K562 (cell line): ENCODE data around the gene PNPO. TPM values are rescaled to one million over a fixed set of nuclear protein-coding genes. Genes with fewer than 3 reads are reported as not detected.

Source experiments
- AFF4 ChIP-seq: sonication (generic); formaldehyde crosslinking; IDR thresholded peaks from 2 replicates; pipeline ENCODE4 v1.8.0; 2023; ENCODE audit warnings: mild to moderate bottlenecking, missing genetic modification reagents
- CHCHD3 ChIP-seq: fragments of 250-450 bp; sonication (Bioruptor Pico); IDR thresholded peaks from 2 replicates; pipeline ENCODE4 v2.1.2; 2022; ENCODE audit warnings: mild to moderate bottlenecking
- E4F1 ChIP-seq: fragments of 250-450 bp; sonication (Bioruptor Pico); IDR thresholded peaks from 2 replicates; pipeline ENCODE4 v1.5.0; 2021; ENCODE audit warnings: mild to moderate bottlenecking, borderline replicate concordance
- FOXA1 ChIP-seq: fragments of 450-650 bp; IDR thresholded peaks from 2 replicates; pipeline ENCODE4 v1.6.1; 2016; ENCODE audit warnings: mild to moderate bottlenecking, borderline replicate concordance
- MED1 ChIP-seq: sonication (generic); formaldehyde crosslinking; IDR thresholded peaks from 2 replicates; pipeline ENCODE4 v1.8.1; 2023; ENCODE audit warnings: missing genetic modification reagents, borderline replicate concordance
- MYC ChIP-seq, 2 experiments: fragments of 250-450 bp in 1 of 2; sonication (Bioruptor Pico) in 1 of 2; IDR thresholded peaks; 2 replicates each; pipeline versions ENCODE4 v1.5.1 to v1.6.1; 2012 to 2021; ENCODE audit warnings: low read depth in 2 of 2, borderline replicate concordance in 1 of 2, improper control_type of control experiment in 1 of 2, low read length in 1 of 2, mild to moderate bottlenecking in 1 of 2, moderate library complexity in 1 of 2
- PATZ1 ChIP-seq: fragments of 250-450 bp; sonication (Bioruptor Pico); IDR thresholded peaks from 2 replicates; pipeline ENCODE4 v1.5.0; 2020; ENCODE audit warnings: mild to moderate bottlenecking, borderline replicate concordance
- POLR3A ChIP-seq: IDR thresholded peaks from 2 replicates; pipeline ENCODE4 v1.6.1; 2011; ENCODE audit warnings: borderline replicate concordance, mild to moderate bottlenecking, moderate library complexity; ENCODE audit not compliant: insufficient read length, insufficient read depth; ENCODE audit errors: extremely low read depth
- PREB ChIP-seq: sonication (generic); formaldehyde crosslinking; IDR thresholded peaks from 2 replicates; pipeline ENCODE4 v1.8.1; 2023; ENCODE audit warnings: mild to moderate bottlenecking, missing genetic modification reagents
- RBM15 ChIP-seq: fragments of 200-400 bp; formaldehyde crosslinking; IDR thresholded peaks from 2 replicates; pipeline ENCODE4 v1.6.1; 2018; ENCODE audit warnings: mild to moderate bottlenecking, low read length, moderate library complexity; ENCODE audit not compliant: insufficient read depth
- RBM39 ChIP-seq: fragments of 200-400 bp; formaldehyde crosslinking; optimal IDR thresholded peaks from 2 replicates; pipeline ENCODE3; 2018; ENCODE audit warnings: low read depth, low read length
- SREBF1 ChIP-seq: fragments of 150-350 bp; IDR thresholded peaks from 2 replicates; pipeline ENCODE4 v1.6.1; 2014; ENCODE audit warnings: antibody characterized with exemption, low read depth, low read length, borderline replicate concordance
- TARDBP ChIP-seq: fragments of 450-650 bp; IDR thresholded peaks from 2 replicates; pipeline ENCODE4 v1.6.1; 2016
- ZNF280B ChIP-seq: fragments of 250-450 bp; sonication (Bioruptor Pico); IDR thresholded peaks from 2 replicates; pipeline ENCODE4 v1.5.1; 2021; ENCODE audit warnings: mild to moderate bottlenecking
- ZNF707 ChIP-seq: fragments of 250-450 bp; sonication (Bioruptor Pico); conservative IDR thresholded peaks from 2 replicates; pipeline ENCODE4 v1.8.0; 2022; ENCODE audit warnings: inconsistent platforms, mild to moderate bottlenecking, moderate library complexity
- polyA plus RNA-seq, 8 experiments: library from polyadenylated mRNA; depleted of rRNA in 4 of 8; stranded (reverse) in 5 of 8; unstranded in 3 of 8; fragments of >200 nt; fragmentation: Nextera tagmentation in 2 of 8; fragmentation: Illumina TruSeq in 1 of 8; extraction: Ambion mirVana in 2 of 8; extraction: Trizol in 1 of 8; gene quantifications; 2 replicates each; pipeline versions ENCODE4 v1.2.1 to v1.2.3, GENCODE V29; 2011 to 2014; ENCODE audit warnings: inconsistent platforms in 1 of 8, missing spikeins in 1 of 8
- total RNA-seq, 7 experiments: library from RNA; depleted of rRNA in 6 of 7; stranded (reverse); fragments of >200 nt in 6 of 7; fragmentation: Illumina TruSeq in 2 of 7; extraction: Trizol in 2 of 7; gene quantifications; 2 replicates each; pipeline versions ENCODE4 v1.2.1 to v1.2.3, GENCODE V29; 2011 to 2021; ENCODE audit warnings: low replicate concordance in 1 of 7

Gene PNPO
- total and polyA plus RNA-seq, 9 of the 15 experiments (the other 6 are each of a cell fraction or from before 2014, with no cell fraction given), result 16.6 to 39.0 (median 27.4) TPM

GRCh38 chr17:47970725-47971499 lies 29.5 kb downstream of the PNPO start, which contains the start of gene CDK5RAP3 (continued):
- TF ChIP-seq ZNF707, result no peak
- TF ChIP-seq E4F1, result no peak
- TF ChIP-seq CHCHD3 (CRISPR knock-in tag), result no peak
- no peak for TF ChIP-seq RBM39
- TF ChIP-seq TARDBP, result peak; percentile 60; the same call in 1 of the 2 replicates
- TF ChIP-seq FOXA1, result no peak
- no peak for TF ChIP-seq RBM15
- no peak for TF ChIP-seq SREBF1
- peak; percentile 89 for TF ChIP-seq MYC (IDR thresholded peaks at IDR 0.05; ENCODE audit: low read depth, low read length)
- TF ChIP-seq MYC (CRISPR knock-in tag; IDR thresholded peaks at IDR 0.05; ENCODE audit: borderline replicate concordance, low read depth), result peak; percentile 79
- no peak for TF ChIP-seq POLR3A
- TF ChIP-seq PREB, result no peak
- TF ChIP-seq PATZ1 (CRISPR knock-in tag), result no peak
- TF ChIP-seq AFF4 (CRISPR knock-in tag), result peak; percentile 4; the same call in 1 of the 2 replicates
- TF ChIP-seq MED1, result no peak
- TF ChIP-seq ZNF280B (CRISPR knock-in tag), result no peak
